ENCODE data around the gene C17orf114.

GRCh38 chr17:4811471-4811870, 9.3 kb upstream of the C17orf114 start:
- TF ChIP-seq, protein P1, sequence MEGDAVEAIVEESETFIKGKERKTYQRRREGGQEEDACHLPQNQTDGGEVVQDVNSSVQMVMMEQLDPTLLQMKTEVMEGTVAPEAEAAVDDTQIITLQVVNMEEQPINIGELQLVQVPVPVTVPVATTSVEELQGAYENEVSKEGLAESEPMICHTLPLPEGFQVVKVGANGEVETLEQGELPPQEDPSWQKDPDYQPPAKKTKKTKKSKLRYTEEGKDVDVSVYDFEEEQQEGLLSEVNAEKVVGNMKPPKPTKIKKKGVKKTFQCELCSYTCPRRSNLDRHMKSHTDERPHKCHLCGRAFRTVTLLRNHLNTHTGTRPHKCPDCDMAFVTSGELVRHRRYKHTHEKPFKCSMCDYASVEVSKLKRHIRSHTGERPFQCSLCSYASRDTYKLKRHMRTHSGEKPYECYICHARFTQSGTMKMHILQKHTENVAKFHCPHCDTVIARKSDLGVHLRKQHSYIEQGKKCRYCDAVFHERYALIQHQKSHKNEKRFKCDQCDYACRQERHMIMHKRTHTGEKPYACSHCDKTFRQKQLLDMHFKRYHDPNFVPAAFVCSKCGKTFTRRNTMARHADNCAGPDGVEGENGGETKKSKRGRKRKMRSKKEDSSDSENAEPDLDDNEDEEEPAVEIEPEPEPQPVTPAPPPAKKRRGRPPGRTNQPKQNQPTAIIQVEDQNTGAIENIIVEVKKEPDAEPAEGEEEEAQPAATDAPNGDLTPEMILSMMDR (IDR thresholded peaks at IDR 0.05; ENCODE audit: poor library complexity), result no peak
- TF ChIP-seq EZH2 (IDR thresholded peaks at IDR 0.05; ENCODE audit: borderline replicate concordance), result no peak
